Keratinocyte (primary cell): ENCODE measurements around the gene CTSS.

Experiments used
- CTCF ChIP-seq, 3 experiments: IDR thresholded peaks in 1 of 3; conservative IDR thresholded peaks in 1 of 3; optimal IDR thresholded peaks in 1 of 3; 2 replicates in 2 of 3; 3 replicates in 1 of 3; pipeline versions ENCODE3 to v1.5.1; 2011; ENCODE audit warnings: low read length in 3 of 3, mild to moderate bottlenecking in 3 of 3, moderate library complexity in 2 of 3, control low read depth in 1 of 3, inconsistent platforms in 1 of 3; ENCODE audit not compliant: insufficient read depth in 2 of 3; ENCODE audit errors: extremely low read depth in 1 of 3
- EZH2 ChIP-seq: IDR thresholded peaks from one replicate; pipeline ENCODE4 v1.6.1; 2012; ENCODE audit warnings: inconsistent platforms, mild to moderate bottlenecking, low read length, moderate library complexity

DNA sequence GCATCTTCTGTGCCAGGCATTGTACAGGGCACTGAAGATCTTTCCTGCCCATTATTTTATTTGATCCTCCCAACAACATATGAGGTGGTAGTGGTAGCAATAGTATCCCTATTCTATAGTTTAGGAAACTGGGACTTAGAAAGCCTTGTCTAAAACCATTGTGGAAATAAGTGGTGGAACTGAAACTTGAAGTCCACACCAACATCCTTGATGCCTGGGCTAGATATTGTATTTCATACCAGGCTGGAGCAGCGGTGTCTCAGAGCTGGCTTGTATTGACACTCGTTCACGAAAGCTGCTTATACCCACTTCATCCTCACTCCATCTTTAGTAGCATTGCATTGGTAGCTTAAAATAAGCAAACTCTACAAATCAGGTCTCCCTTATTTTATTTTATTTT, 9.7 kb upstream of the CTSS start:
- TF ChIP-seq CTCF (optimal IDR thresholded peaks at IDR 0.05 in 1 of 3, IDR thresholded peaks at IDR 0.05 in 1 of 3, conservative IDR thresholded peaks at IDR 0.05 in 1 of 3; ENCODE audit: extremely low read depth in 1 of 3, insufficient read depth in 2 of 3, low read length in 3 of 3), result no peak
- no peak for TF ChIP-seq EZH2
